WTC11 (cell line): Measurements from ENCODE around the gene GPR157.

Experiments used
- ETV6 ChIP-seq: sonication (generic); formaldehyde crosslinking; IDR thresholded peaks from 2 replicates; pipeline ENCODE4 v1.8.1; 2022; ENCODE audit warnings: mild to moderate bottlenecking, missing genetic modification reagents
- FOXK1 ChIP-seq: sonication (generic); formaldehyde crosslinking; IDR thresholded peaks from 2 replicates; pipeline ENCODE4 v1.8.0; 2022; ENCODE audit warnings: mild to moderate bottlenecking, moderate library complexity, missing genetic modification reagents
- FOXP1 ChIP-seq: sonication (generic); formaldehyde crosslinking; IDR thresholded peaks from 2 replicates; pipeline ENCODE4 v1.8.0; 2022; ENCODE audit warnings: missing genetic modification reagents, mild to moderate bottlenecking, moderate library complexity, borderline replicate concordance
- GABPB1 ChIP-seq: sonication (generic); formaldehyde crosslinking; IDR thresholded peaks from 2 replicates; pipeline ENCODE4 v1.8.1; 2023; ENCODE audit warnings: mild to moderate bottlenecking, missing genetic modification reagents
- NR3C1 ChIP-seq: sonication (generic); formaldehyde crosslinking; conservative IDR thresholded peaks from 2 replicates; pipeline ENCODE4 v1.8.1; 2023; ENCODE audit warnings: low read depth, mild to moderate bottlenecking, missing genetic modification reagents
- TEAD4 ChIP-seq: sonication (generic); formaldehyde crosslinking; IDR thresholded peaks from 2 replicates; pipeline ENCODE4 v1.8.0; 2022; ENCODE audit warnings: mild to moderate bottlenecking, missing genetic modification reagents
- ZNF121 ChIP-seq: sonication (generic); formaldehyde crosslinking; IDR thresholded peaks from 2 replicates; pipeline ENCODE4 v1.8.0; 2023; ENCODE audit warnings: missing genetic modification reagents
- TF ChIP-seq, protein P1 (sequence below): fragments of 200-600 bp; IDR thresholded peaks from 2 replicates; pipeline ENCODE4 v1.8.0; 2022; ENCODE audit warnings: antibody characterized with exemption
- TF ChIP-seq, protein P2 (sequence below): sonication (generic); formaldehyde crosslinking; IDR thresholded peaks from 2 replicates; pipeline ENCODE4 v1.8.0; 2022; ENCODE audit warnings: mild to moderate bottlenecking, missing genetic modification reagents
- TF ChIP-seq, protein P3 (sequence below): sonication (generic); formaldehyde crosslinking; IDR thresholded peaks from 2 replicates; pipeline ENCODE4 v1.8.1; 2023; ENCODE audit warnings: mild to moderate bottlenecking, missing genetic modification reagents, moderate library complexity
- TF ChIP-seq, protein P4 (sequence below): fragments of 250-450 bp; sonication (Bioruptor Pico); IDR thresholded peaks from 2 replicates; pipeline ENCODE4 v1.9.0; 2021; ENCODE audit warnings: moderate library complexity, mild to moderate bottlenecking, inconsistent platforms, borderline replicate concordance
- TF ChIP-seq, protein P5 (sequence below): sonication (generic); formaldehyde crosslinking; IDR thresholded peaks from 2 replicates; pipeline ENCODE4 v1.8.0; 2022; ENCODE audit warnings: mild to moderate bottlenecking, missing genetic modification reagents
- TF ChIP-seq, protein P6 (sequence below): sonication (generic); formaldehyde crosslinking; IDR thresholded peaks from 2 replicates; pipeline ENCODE4 v1.8.0; 2023; ENCODE audit warnings: missing genetic modification reagents
- TF ChIP-seq, protein P7 (sequence below): sonication (generic); formaldehyde crosslinking; conservative IDR thresholded peaks from 2 replicates; pipeline ENCODE4 v1.8.1; 2023; ENCODE audit warnings: mild to moderate bottlenecking, low read depth, missing genetic modification reagents, moderate library complexity

DNA sequence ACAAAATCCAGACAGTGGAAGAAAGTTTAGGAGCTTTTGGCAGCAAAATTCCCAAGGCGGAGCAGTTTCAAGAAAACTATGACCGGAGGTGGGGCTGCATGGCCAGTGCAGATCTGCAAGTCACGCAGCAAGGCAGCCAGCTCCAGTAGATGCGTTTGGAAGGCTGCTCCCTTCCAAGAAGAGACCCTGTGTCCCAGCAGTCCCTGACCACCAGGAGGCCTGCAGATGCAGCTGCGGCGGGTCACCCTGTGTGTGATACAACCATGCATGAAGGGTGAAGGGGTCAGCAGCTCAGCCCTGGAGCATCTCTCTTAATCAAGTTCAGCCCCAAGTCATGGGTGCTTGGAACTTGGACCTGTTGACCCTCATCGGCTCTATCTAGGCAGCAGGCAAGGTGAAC lies 29.3 kb downstream of the GPR157 start:
- TF ChIP-seq, protein P1, sequence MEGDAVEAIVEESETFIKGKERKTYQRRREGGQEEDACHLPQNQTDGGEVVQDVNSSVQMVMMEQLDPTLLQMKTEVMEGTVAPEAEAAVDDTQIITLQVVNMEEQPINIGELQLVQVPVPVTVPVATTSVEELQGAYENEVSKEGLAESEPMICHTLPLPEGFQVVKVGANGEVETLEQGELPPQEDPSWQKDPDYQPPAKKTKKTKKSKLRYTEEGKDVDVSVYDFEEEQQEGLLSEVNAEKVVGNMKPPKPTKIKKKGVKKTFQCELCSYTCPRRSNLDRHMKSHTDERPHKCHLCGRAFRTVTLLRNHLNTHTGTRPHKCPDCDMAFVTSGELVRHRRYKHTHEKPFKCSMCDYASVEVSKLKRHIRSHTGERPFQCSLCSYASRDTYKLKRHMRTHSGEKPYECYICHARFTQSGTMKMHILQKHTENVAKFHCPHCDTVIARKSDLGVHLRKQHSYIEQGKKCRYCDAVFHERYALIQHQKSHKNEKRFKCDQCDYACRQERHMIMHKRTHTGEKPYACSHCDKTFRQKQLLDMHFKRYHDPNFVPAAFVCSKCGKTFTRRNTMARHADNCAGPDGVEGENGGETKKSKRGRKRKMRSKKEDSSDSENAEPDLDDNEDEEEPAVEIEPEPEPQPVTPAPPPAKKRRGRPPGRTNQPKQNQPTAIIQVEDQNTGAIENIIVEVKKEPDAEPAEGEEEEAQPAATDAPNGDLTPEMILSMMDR, result 0 out of 2 replicates have a peak, but pooled peaks have one; percentile 4
- TF ChIP-seq, protein P2, sequence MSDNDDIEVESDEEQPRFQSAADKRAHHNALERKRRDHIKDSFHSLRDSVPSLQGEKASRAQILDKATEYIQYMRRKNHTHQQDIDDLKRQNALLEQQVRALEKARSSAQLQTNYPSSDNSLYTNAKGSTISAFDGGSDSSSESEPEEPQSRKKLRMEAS (CRISPR knock-in tag), result no peak
- TF ChIP-seq FOXP1 (CRISPR knock-in tag) (no peak), ETV6 (CRISPR knock-in tag) (no peak), ZNF121 (CRISPR knock-in tag) (no peak), NR3C1 (no peak), TEAD4 (no peak), FOXK1 (CRISPR knock-in tag) (no peak), GABPB1 (CRISPR knock-in tag) (no peak)
- TF ChIP-seq, protein P3, sequence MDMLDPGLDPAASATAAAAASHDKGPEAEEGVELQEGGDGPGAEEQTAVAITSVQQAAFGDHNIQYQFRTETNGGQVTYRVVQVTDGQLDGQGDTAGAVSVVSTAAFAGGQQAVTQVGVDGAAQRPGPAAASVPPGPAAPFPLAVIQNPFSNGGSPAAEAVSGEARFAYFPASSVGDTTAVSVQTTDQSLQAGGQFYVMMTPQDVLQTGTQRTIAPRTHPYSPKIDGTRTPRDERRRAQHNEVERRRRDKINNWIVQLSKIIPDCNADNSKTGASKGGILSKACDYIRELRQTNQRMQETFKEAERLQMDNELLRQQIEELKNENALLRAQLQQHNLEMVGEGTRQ (CRISPR knock-in tag), result no peak
- TF ChIP-seq, protein P4, sequence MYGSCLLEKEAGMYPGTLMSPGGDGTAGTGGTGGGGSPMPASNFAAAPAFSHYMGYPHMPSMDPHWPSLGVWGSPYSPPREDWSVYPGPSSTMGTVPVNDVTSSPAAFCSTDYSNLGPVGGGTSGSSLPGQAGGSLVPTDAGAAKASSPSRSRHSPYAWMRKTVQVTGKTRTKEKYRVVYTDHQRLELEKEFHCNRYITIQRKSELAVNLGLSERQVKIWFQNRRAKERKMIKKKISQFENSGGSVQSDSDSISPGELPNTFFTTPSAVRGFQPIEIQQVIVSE (CRISPR knock-in tag), result no peak
- TF ChIP-seq, protein P5, sequence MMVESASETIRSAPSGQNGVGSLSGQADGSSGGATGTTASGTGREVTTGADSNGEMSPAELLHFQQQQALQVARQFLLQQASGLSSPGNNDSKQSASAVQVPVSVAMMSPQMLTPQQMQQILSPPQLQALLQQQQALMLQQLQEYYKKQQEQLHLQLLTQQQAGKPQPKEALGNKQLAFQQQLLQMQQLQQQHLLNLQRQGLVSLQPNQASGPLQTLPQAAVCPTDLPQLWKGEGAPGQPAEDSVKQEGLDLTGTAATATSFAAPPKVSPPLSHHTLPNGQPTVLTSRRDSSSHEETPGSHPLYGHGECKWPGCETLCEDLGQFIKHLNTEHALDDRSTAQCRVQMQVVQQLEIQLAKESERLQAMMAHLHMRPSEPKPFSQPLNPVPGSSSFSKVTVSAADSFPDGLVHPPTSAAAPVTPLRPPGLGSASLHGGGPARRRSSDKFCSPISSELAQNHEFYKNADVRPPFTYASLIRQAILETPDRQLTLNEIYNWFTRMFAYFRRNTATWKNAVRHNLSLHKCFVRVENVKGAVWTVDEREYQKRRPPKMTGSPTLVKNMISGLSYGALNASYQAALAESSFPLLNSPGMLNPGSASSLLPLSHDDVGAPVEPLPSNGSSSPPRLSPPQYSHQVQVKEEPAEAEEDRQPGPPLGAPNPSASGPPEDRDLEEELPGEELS (CRISPR knock-in tag), result no peak
- TF ChIP-seq, protein P6, sequence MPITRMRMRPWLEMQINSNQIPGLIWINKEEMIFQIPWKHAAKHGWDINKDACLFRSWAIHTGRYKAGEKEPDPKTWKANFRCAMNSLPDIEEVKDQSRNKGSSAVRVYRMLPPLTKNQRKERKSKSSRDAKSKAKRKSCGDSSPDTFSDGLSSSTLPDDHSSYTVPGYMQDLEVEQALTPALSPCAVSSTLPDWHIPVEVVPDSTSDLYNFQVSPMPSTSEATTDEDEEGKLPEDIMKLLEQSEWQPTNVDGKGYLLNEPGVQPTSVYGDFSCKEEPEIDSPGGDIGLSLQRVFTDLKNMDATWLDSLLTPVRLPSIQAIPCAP (CRISPR knock-in tag), result no peak
- TF ChIP-seq, protein P7, sequence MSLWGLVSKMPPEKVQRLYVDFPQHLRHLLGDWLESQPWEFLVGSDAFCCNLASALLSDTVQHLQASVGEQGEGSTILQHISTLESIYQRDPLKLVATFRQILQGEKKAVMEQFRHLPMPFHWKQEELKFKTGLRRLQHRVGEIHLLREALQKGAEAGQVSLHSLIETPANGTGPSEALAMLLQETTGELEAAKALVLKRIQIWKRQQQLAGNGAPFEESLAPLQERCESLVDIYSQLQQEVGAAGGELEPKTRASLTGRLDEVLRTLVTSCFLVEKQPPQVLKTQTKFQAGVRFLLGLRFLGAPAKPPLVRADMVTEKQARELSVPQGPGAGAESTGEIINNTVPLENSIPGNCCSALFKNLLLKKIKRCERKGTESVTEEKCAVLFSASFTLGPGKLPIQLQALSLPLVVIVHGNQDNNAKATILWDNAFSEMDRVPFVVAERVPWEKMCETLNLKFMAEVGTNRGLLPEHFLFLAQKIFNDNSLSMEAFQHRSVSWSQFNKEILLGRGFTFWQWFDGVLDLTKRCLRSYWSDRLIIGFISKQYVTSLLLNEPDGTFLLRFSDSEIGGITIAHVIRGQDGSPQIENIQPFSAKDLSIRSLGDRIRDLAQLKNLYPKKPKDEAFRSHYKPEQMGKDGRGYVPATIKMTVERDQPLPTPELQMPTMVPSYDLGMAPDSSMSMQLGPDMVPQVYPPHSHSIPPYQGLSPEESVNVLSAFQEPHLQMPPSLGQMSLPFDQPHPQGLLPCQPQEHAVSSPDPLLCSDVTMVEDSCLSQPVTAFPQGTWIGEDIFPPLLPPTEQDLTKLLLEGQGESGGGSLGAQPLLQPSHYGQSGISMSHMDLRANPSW (CRISPR knock-in tag), result no peak
